Endothelial cell of umbilical vein (primary cell): ENCODE results near the gene ATP6V0A4. TPM values are rescaled to one million over a fixed set of nuclear protein-coding genes. Genes with fewer than 3 reads are reported as not detected.

ENCODE experiments used
- BruUV-seq: library from RNA; stranded (reverse); fragments of 400-500 nt; replicated peaks from 2 replicates; lab custom pipeline; 2021; lab: Mats Ljungman, UMichigan
- CTCF ChIA-PET: fragments of 300-600, 350-600 bp; sonication (Branson Sonifier 250); formaldehyde crosslinking; loops from one replicate; lab custom pipeline; 2021; ENCODE audit warnings: antibody characterized with exemption, inconsistent platforms; lab: Charles Lee
- POLR2A ChIA-PET: fragments of 300-600, 350-600 bp; sonication (Branson Sonifier 250); formaldehyde crosslinking; loops from one replicate; lab custom pipeline; 2021; ENCODE audit warnings: antibody characterized with exemption, inconsistent platforms; lab: Charles Lee
- DNase-seq: peaks from one replicate; pipeline ENCODE4 v3.0.0-alpha.2; 2011; ENCODE audit warnings: low read depth, low spot score
- FAIRE-seq: peaks from 2 replicates; lab custom pipeline; 2011; peaks lifted over from hg19 to GRCh38; lab: Jason Lieb, UNC
- H2AFZ ChIP-seq: 2 replicates; pipeline ENCODE4 v1.6.0; 2012; ENCODE audit warnings: low read depth, low read length, control low read depth, inconsistent platforms
- H3K27ac ChIP-seq: 2 replicates; pipeline ENCODE4 v1.5.1; 2011; ENCODE audit warnings: low read depth, mild to moderate bottlenecking, control low read depth, low read length, moderate library complexity; ENCODE audit not compliant: insufficient read depth
- H3K27me3 ChIP-seq, 2 experiments: 2 replicates each; pipeline versions ENCODE4 v1.6.0 to v1.6.1; 2011; ENCODE audit warnings: low read length in 2 of 2, mixed read lengths in 1 of 2; ENCODE audit not compliant: control insufficient read depth in 2 of 2, insufficient read depth in 2 of 2
- H3K36me3 ChIP-seq, 2 experiments: 2 replicates in 1 of 2; 3 replicates in 1 of 2; pipeline ENCODE4 v1.5.1; 2011; ENCODE audit warnings: low read length in 2 of 2, mild to moderate bottlenecking in 1 of 2, moderate library complexity in 1 of 2; ENCODE audit not compliant: control insufficient read depth in 2 of 2, insufficient read depth in 2 of 2; ENCODE audit errors: extremely low read depth in 1 of 2
- H3K4me1 ChIP-seq: 3 replicates; pipeline ENCODE4 v1.5.1; 2011; ENCODE audit warnings: mild to moderate bottlenecking, low read length; ENCODE audit not compliant: control insufficient read depth, insufficient read depth; ENCODE audit errors: extremely low read depth
- H3K4me2 ChIP-seq: 2 replicates; pipeline ENCODE4 v1.6.1; 2011; ENCODE audit warnings: low read length, control low read depth, mixed read lengths; ENCODE audit not compliant: insufficient read depth
- H3K4me3 ChIP-seq, 3 experiments: fragments of 200-600 bp in 1 of 3; sonication (generic), shearing (Covaris generic) in 1 of 3; replicated peaks in 1 of 3; 2 replicates each; pipeline ENCODE4 v1.5.1; 2011 to 2016; ENCODE audit warnings: control low read depth in 3 of 3, low read length in 3 of 3, mild to moderate bottlenecking in 2 of 3, inconsistent platforms in 1 of 3, low read depth in 1 of 3, moderate library complexity in 1 of 3; ENCODE audit not compliant: insufficient read depth in 1 of 3
- H3K79me2 ChIP-seq: 2 replicates; pipeline ENCODE4 v1.6.0; 2012; ENCODE audit warnings: low read length, inconsistent platforms; ENCODE audit not compliant: control insufficient read depth, insufficient read depth
- H3K9ac ChIP-seq: replicated peaks from 2 replicates; pipeline ENCODE3; 2011; ENCODE audit warnings: low read length, control low read depth; ENCODE audit not compliant: insufficient read depth; ENCODE audit errors: extremely low read depth
- H3K9me1 ChIP-seq: replicated peaks from 3 replicates; pipeline ENCODE4 v1.6.0; 2011; ENCODE audit warnings: mild to moderate bottlenecking, low read length; ENCODE audit not compliant: control insufficient read depth, insufficient read depth; ENCODE audit errors: extremely low read depth
- H3K9me3 ChIP-seq: replicated peaks from 2 replicates; pipeline ENCODE4 v1.5.1; 2012; ENCODE audit warnings: low read length, inconsistent platforms; ENCODE audit not compliant: control insufficient read depth, insufficient read depth
- H4K20me1 ChIP-seq: replicated peaks from 2 replicates; pipeline ENCODE3; 2011; ENCODE audit warnings: mild to moderate bottlenecking, low read length; ENCODE audit not compliant: control insufficient read depth, insufficient read depth; ENCODE audit errors: extremely low read depth
- EZH2 ChIP-seq: IDR thresholded peaks from 2 replicates; pipeline ENCODE4 v1.6.1; 2012; ENCODE audit warnings: borderline replicate concordance, low read depth, mild to moderate bottlenecking, moderate library complexity, low read length, inconsistent platforms; ENCODE audit not compliant: severe bottlenecking
- FOS ChIP-seq: IDR thresholded peaks from 2 replicates; pipeline ENCODE4 v1.6.1; 2011; ENCODE audit warnings: mild to moderate bottlenecking, low read length, moderate library complexity, borderline replicate concordance; ENCODE audit not compliant: insufficient read depth
- GATA2 ChIP-seq: IDR thresholded peaks from 2 replicates; pipeline ENCODE4 v1.7.0; 2011; ENCODE audit warnings: low read depth, mild to moderate bottlenecking, moderate library complexity, mixed read lengths, low read length; ENCODE audit not compliant: insufficient read length, insufficient read depth
- JUN ChIP-seq: IDR thresholded peaks from 2 replicates; pipeline ENCODE4 v1.6.1; 2011; ENCODE audit warnings: borderline replicate concordance, low read depth; ENCODE audit not compliant: insufficient read length, insufficient read depth
- MYC ChIP-seq: IDR thresholded peaks from one replicate; pipeline ENCODE4 v1.6.1; 2011; ENCODE audit warnings: mild to moderate bottlenecking, low read depth, low read length
- POLR2A ChIP-seq: IDR thresholded peaks from 2 replicates; pipeline ENCODE4 v1.6.1; 2012; ENCODE audit warnings: low read depth, mild to moderate bottlenecking, control low read depth, low read length
- POLR2AphosphoS5 ChIP-seq: IDR thresholded peaks from 2 replicates; pipeline ENCODE4 v1.6.1; 2012; ENCODE audit warnings: low read depth, mild to moderate bottlenecking, control low read depth, low read length, moderate library complexity; ENCODE audit not compliant: insufficient read depth
- dilution Hi-C: fragments of 300-500 bp; cut with MboI; formaldehyde crosslinking; loops from one replicate; pipeline ENCODE4 v1.15.0; 2019; ENCODE audit warnings: low sequenced_read_pairs; ENCODE audit not compliant: extremely low pct_ligation_motif_present
- intact Hi-C: fragments of 100-400 bp; cut with micrococcal nuclease; formaldehyde crosslinking; loops from one replicate; pipeline ENCODE4 v1.10.0; 2022
- polyA plus RNA-seq, 4 experiments: library from polyadenylated mRNA; depleted of rRNA in 3 of 4; stranded (reverse) in 3 of 4; unstranded in 1 of 4; fragments of >200 nt; gene quantifications; 2 replicates each; pipeline versions ENCODE4 v1.2.1 to v1.2.3, GENCODE V29; 2011 to 2012; ENCODE audit warnings: missing spikeins in 1 of 4
- total RNA-seq: library from RNA; stranded (reverse); gene quantifications from 2 replicates; pipeline ENCODE4 v1.2.3, GENCODE V29; 2021
- TF ChIP-seq, protein P1 (sequence below): IDR thresholded peaks from 2 replicates; pipeline ENCODE4 v1.6.1; 2011; ENCODE audit not compliant: insufficient read depth, insufficient read length
- TF ChIP-seq, protein P2 (sequence below), 2 donors: IDR thresholded peaks; 1 replicate in 1 of 2; 2 replicates in 1 of 2; pipeline ENCODE4 v1.5.1; 2011; ENCODE audit warnings: low read length in 2 of 2, mild to moderate bottlenecking in 2 of 2, moderate library complexity in 2 of 2, control low read depth in 1 of 2, inconsistent platforms in 1 of 2, low read depth in 1 of 2; ENCODE audit not compliant: insufficient read depth in 1 of 2; ENCODE audit errors: extremely low read depth in 1 of 2

Gene ATP6V0A4
- total and polyA plus RNA-seq, 2 donors (not counting 3 experiments of a cell fraction or from before 2014, with no cell fraction given), result 0.07 to 0.24 TPM

DNA sequence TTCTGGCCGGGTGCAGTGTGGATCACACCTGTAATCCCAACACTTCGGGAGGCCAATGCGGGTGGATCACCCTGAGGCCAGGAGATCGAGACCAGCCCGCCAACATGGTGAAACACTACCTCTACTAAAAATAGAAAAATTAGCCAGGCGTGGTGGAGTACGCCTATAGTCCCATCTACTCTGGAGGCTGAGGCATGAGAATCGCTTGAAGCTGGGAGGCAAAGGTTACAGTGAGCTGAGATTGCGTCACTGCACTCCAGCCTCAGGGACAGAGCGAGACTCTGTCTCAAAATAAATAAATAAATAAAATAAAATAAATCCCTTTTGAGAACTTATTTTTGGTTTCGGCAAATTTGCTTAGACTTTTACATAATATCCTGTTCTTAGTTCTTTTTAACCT, 31.3 kb upstream of the ATP6V0A4 start:
- Histone ChIP-seq H4K20me1 (no peaks in the 10 kb centered on the region), H3K27me3 (no peaks in the 10 kb centered on the region), H2AFZ (no peak overlapping the region), H3K9me1 (no peaks in the 10 kb centered on the region), H3K4me2 (no peak overlapping the region), H3K36me3 (no peaks in the 10 kb centered on the region), H3K4me1 (no peaks in the 10 kb centered on the region), H3K9me3 (no peaks in the 10 kb centered on the region), H3K27ac (no peak overlapping the region), H3K9ac (no peak overlapping the region), H3K79me2 (no peaks in the 10 kb centered on the region), H3K4me3 (no peak overlapping the region)
- dilution Hi-C loops, result no loop called here
- no peak for FAIRE-seq
- TF ChIP-seq JUN (no peak), POLR2A (no peak), GATA2 (no peak), EZH2 (no peak), MYC (no peak), FOS (no peak), POLR2AphosphoS5 (no peak)
- TF ChIP-seq, protein P1, sequence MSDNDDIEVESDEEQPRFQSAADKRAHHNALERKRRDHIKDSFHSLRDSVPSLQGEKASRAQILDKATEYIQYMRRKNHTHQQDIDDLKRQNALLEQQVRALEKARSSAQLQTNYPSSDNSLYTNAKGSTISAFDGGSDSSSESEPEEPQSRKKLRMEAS, result no peak
- TF ChIP-seq, protein P2, sequence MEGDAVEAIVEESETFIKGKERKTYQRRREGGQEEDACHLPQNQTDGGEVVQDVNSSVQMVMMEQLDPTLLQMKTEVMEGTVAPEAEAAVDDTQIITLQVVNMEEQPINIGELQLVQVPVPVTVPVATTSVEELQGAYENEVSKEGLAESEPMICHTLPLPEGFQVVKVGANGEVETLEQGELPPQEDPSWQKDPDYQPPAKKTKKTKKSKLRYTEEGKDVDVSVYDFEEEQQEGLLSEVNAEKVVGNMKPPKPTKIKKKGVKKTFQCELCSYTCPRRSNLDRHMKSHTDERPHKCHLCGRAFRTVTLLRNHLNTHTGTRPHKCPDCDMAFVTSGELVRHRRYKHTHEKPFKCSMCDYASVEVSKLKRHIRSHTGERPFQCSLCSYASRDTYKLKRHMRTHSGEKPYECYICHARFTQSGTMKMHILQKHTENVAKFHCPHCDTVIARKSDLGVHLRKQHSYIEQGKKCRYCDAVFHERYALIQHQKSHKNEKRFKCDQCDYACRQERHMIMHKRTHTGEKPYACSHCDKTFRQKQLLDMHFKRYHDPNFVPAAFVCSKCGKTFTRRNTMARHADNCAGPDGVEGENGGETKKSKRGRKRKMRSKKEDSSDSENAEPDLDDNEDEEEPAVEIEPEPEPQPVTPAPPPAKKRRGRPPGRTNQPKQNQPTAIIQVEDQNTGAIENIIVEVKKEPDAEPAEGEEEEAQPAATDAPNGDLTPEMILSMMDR (IDR thresholded peaks at IDR 0.05; ENCODE audit: extremely low read depth in 1 of 2, insufficient read depth in 1 of 2, low read depth in 1 of 2, low read length in 2 of 2), result no peak
- BruUV-seq, result no TSS peak
- DNase-seq, result no peak
- ChIA-PET POLR2A (no interaction called here), CTCF (interaction anchor here (0.9 kb wide), 1 partner anchor 10 kb away, joined by 3 read pairs; no protein-coding TSS in a partner anchor)
- intact Hi-C loops, result no loop called here
